Endothelial cell of umbilical vein (primary cell): ENCODE data around the gene PBOV1. TPM values are rescaled to one million over a fixed set of nuclear protein-coding genes. Genes with fewer than 3 reads are reported as not detected.

Experiments
- BruUV-seq: library from RNA; stranded (reverse); fragments of 400-500 nt; replicated peaks from 2 replicates; lab custom pipeline; 2021; lab: Mats Ljungman, UMichigan
- CTCF ChIA-PET: fragments of 300-600, 350-600 bp; sonication (Branson Sonifier 250); formaldehyde crosslinking; loops from one replicate; lab custom pipeline; 2021; ENCODE audit warnings: antibody characterized with exemption, inconsistent platforms; lab: Charles Lee
- POLR2A ChIA-PET: fragments of 300-600, 350-600 bp; sonication (Branson Sonifier 250); formaldehyde crosslinking; loops from one replicate; lab custom pipeline; 2021; ENCODE audit warnings: antibody characterized with exemption, inconsistent platforms; lab: Charles Lee
- DNase-seq: peaks from one replicate; pipeline ENCODE4 v3.0.0-alpha.2; 2011; ENCODE audit warnings: low read depth, low spot score
- FAIRE-seq: peaks from 2 replicates; lab custom pipeline; 2011; peaks lifted over from hg19 to GRCh38; lab: Jason Lieb, UNC
- H2AFZ ChIP-seq: 2 replicates; pipeline ENCODE4 v1.6.0; 2012; ENCODE audit warnings: low read depth, low read length, control low read depth, inconsistent platforms
- H3K27ac ChIP-seq: 2 replicates; pipeline ENCODE4 v1.5.1; 2011; ENCODE audit warnings: low read depth, mild to moderate bottlenecking, control low read depth, low read length, moderate library complexity; ENCODE audit not compliant: insufficient read depth
- H3K27me3 ChIP-seq, 2 experiments: 2 replicates each; pipeline versions ENCODE4 v1.6.0 to v1.6.1; 2011; ENCODE audit warnings: low read length in 2 of 2, mixed read lengths in 1 of 2; ENCODE audit not compliant: control insufficient read depth in 2 of 2, insufficient read depth in 2 of 2
- H3K36me3 ChIP-seq, 2 experiments: 2 replicates in 1 of 2; 3 replicates in 1 of 2; pipeline ENCODE4 v1.5.1; 2011; ENCODE audit warnings: low read length in 2 of 2, mild to moderate bottlenecking in 1 of 2, moderate library complexity in 1 of 2; ENCODE audit not compliant: control insufficient read depth in 2 of 2, insufficient read depth in 2 of 2; ENCODE audit errors: extremely low read depth in 1 of 2
- H3K4me1 ChIP-seq: 3 replicates; pipeline ENCODE4 v1.5.1; 2011; ENCODE audit warnings: mild to moderate bottlenecking, low read length; ENCODE audit not compliant: control insufficient read depth, insufficient read depth; ENCODE audit errors: extremely low read depth
- H3K4me2 ChIP-seq: 2 replicates; pipeline ENCODE4 v1.6.1; 2011; ENCODE audit warnings: low read length, control low read depth, mixed read lengths; ENCODE audit not compliant: insufficient read depth
- H3K4me3 ChIP-seq, 3 experiments: fragments of 200-600 bp in 1 of 3; sonication (generic), shearing (Covaris generic) in 1 of 3; replicated peaks in 1 of 3; 2 replicates each; pipeline ENCODE4 v1.5.1; 2011 to 2016; ENCODE audit warnings: control low read depth in 3 of 3, low read length in 3 of 3, mild to moderate bottlenecking in 2 of 3, inconsistent platforms in 1 of 3, low read depth in 1 of 3, moderate library complexity in 1 of 3; ENCODE audit not compliant: insufficient read depth in 1 of 3
- H3K79me2 ChIP-seq: 2 replicates; pipeline ENCODE4 v1.6.0; 2012; ENCODE audit warnings: low read length, inconsistent platforms; ENCODE audit not compliant: control insufficient read depth, insufficient read depth
- H3K9ac ChIP-seq: replicated peaks from 2 replicates; pipeline ENCODE3; 2011; ENCODE audit warnings: low read length, control low read depth; ENCODE audit not compliant: insufficient read depth; ENCODE audit errors: extremely low read depth
- H3K9me1 ChIP-seq: replicated peaks from 3 replicates; pipeline ENCODE4 v1.6.0; 2011; ENCODE audit warnings: mild to moderate bottlenecking, low read length; ENCODE audit not compliant: control insufficient read depth, insufficient read depth; ENCODE audit errors: extremely low read depth
- H3K9me3 ChIP-seq: replicated peaks from 2 replicates; pipeline ENCODE4 v1.5.1; 2012; ENCODE audit warnings: low read length, inconsistent platforms; ENCODE audit not compliant: control insufficient read depth, insufficient read depth
- H4K20me1 ChIP-seq: replicated peaks from 2 replicates; pipeline ENCODE3; 2011; ENCODE audit warnings: mild to moderate bottlenecking, low read length; ENCODE audit not compliant: control insufficient read depth, insufficient read depth; ENCODE audit errors: extremely low read depth
- CTCF ChIP-seq, 2 donors: IDR thresholded peaks; 1 replicate in 1 of 2; 2 replicates in 1 of 2; pipeline ENCODE4 v1.5.1; 2011; ENCODE audit warnings: low read length in 2 of 2, mild to moderate bottlenecking in 2 of 2, moderate library complexity in 2 of 2, control low read depth in 1 of 2, inconsistent platforms in 1 of 2, low read depth in 1 of 2; ENCODE audit not compliant: insufficient read depth in 1 of 2; ENCODE audit errors: extremely low read depth in 1 of 2
- EZH2 ChIP-seq: IDR thresholded peaks from 2 replicates; pipeline ENCODE4 v1.6.1; 2012; ENCODE audit warnings: borderline replicate concordance, low read depth, mild to moderate bottlenecking, moderate library complexity, low read length, inconsistent platforms; ENCODE audit not compliant: severe bottlenecking
- FOS ChIP-seq: IDR thresholded peaks from 2 replicates; pipeline ENCODE4 v1.6.1; 2011; ENCODE audit warnings: mild to moderate bottlenecking, low read length, moderate library complexity, borderline replicate concordance; ENCODE audit not compliant: insufficient read depth
- GATA2 ChIP-seq: IDR thresholded peaks from 2 replicates; pipeline ENCODE4 v1.7.0; 2011; ENCODE audit warnings: low read depth, mild to moderate bottlenecking, moderate library complexity, mixed read lengths, low read length; ENCODE audit not compliant: insufficient read length, insufficient read depth
- JUN ChIP-seq: IDR thresholded peaks from 2 replicates; pipeline ENCODE4 v1.6.1; 2011; ENCODE audit warnings: borderline replicate concordance, low read depth; ENCODE audit not compliant: insufficient read length, insufficient read depth
- MAX ChIP-seq: IDR thresholded peaks from 2 replicates; pipeline ENCODE4 v1.6.1; 2011; ENCODE audit not compliant: insufficient read depth, insufficient read length
- MYC ChIP-seq: IDR thresholded peaks from one replicate; pipeline ENCODE4 v1.6.1; 2011; ENCODE audit warnings: mild to moderate bottlenecking, low read depth, low read length
- POLR2A ChIP-seq: IDR thresholded peaks from 2 replicates; pipeline ENCODE4 v1.6.1; 2012; ENCODE audit warnings: low read depth, mild to moderate bottlenecking, control low read depth, low read length
- POLR2AphosphoS5 ChIP-seq: IDR thresholded peaks from 2 replicates; pipeline ENCODE4 v1.6.1; 2012; ENCODE audit warnings: low read depth, mild to moderate bottlenecking, control low read depth, low read length, moderate library complexity; ENCODE audit not compliant: insufficient read depth
- dilution Hi-C: fragments of 300-500 bp; cut with MboI; formaldehyde crosslinking; loops from one replicate; pipeline ENCODE4 v1.15.0; 2019; ENCODE audit warnings: low sequenced_read_pairs; ENCODE audit not compliant: extremely low pct_ligation_motif_present
- intact Hi-C: fragments of 100-400 bp; cut with micrococcal nuclease; formaldehyde crosslinking; loops from one replicate; pipeline ENCODE4 v1.10.0; 2022
- polyA plus RNA-seq, 4 experiments: library from polyadenylated mRNA; depleted of rRNA in 3 of 4; stranded (reverse) in 3 of 4; unstranded in 1 of 4; fragments of >200 nt; gene quantifications; 2 replicates each; pipeline versions ENCODE4 v1.2.1 to v1.2.3, GENCODE V29; 2011 to 2012; ENCODE audit warnings: missing spikeins in 1 of 4
- total RNA-seq: library from RNA; stranded (reverse); gene quantifications from 2 replicates; pipeline ENCODE4 v1.2.3, GENCODE V29; 2021

PBOV1 gene
- total and polyA plus RNA-seq, 2 donors (not counting 3 experiments of a cell fraction or from before 2014, with no cell fraction given): not detected

GRCh38 chr6:138240476-138241245 is 22.4 kb upstream of the PBOV1 start:
- H2AFZ ChIP-seq: no peak overlapping the region
- DNase-seq: no peak
- H3K9ac ChIP-seq: no peak overlapping the region
- no peak overlapping the region for H3K27ac ChIP-seq
- no peaks in the 10 kb centered on the region for H3K79me2 ChIP-seq
- H3K36me3 ChIP-seq: no peaks in the 10 kb centered on the region
- H3K4me2 ChIP-seq: no peak overlapping the region
- no peak for FAIRE-seq
- BruUV-seq: no TSS peak
- H3K4me3 ChIP-seq: no peak overlapping the region
- H3K9me1 ChIP-seq: no peaks in the 10 kb centered on the region
- dilution Hi-C loops (no loop called here), intact Hi-C loops (no loop called here)
- ChIA-PET POLR2A (no interaction called here), CTCF (interaction anchor here (1.3 kb wide), 1 partner anchor 9 kb away, joined by 3 read pairs; no protein-coding TSS in a partner anchor)
- H3K27me3 ChIP-seq: no peaks in the 10 kb centered on the region
- no peaks in the 10 kb centered on the region for H3K9me3 ChIP-seq
- TF ChIP-seq POLR2AphosphoS5 (no peak), MYC (no peak), GATA2 (no peak), FOS (no peak), POLR2A (no peak), EZH2 (no peak), JUN (no peak), MAX (no peak), CTCF (IDR thresholded peaks at IDR 0.05; ENCODE audit: extremely low read depth in 1 of 2, insufficient read depth in 1 of 2, low read depth in 1 of 2, low read length in 2 of 2) (no peak)
- H3K4me1 ChIP-seq: no peaks in the 10 kb centered on the region
- H4K20me1 ChIP-seq: no peaks in the 10 kb centered on the region
